Measurements from ENCODE around the gene PAX2.

PAX2 gene

DNA sequence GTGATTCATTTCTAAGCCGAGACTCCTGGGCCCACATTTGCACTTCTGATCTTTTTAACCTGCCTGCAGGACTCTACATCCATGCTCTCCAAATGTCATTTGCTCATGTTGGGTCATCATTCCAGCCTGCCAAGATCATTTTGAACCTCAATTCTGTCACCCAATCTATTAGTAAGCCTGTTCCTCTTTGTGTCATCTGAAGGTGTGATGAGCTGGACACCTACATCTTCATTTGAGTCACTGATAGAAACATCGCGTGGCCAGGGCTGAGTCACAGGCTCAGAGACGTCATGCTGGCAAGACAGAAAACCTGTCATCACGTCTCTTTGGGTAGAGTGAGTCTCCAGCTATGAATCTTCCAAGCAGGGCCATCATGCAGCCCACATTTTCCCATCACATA, 102.1 kb downstream of the PAX2 start:
- TF ChIP-seq, protein P1, sequence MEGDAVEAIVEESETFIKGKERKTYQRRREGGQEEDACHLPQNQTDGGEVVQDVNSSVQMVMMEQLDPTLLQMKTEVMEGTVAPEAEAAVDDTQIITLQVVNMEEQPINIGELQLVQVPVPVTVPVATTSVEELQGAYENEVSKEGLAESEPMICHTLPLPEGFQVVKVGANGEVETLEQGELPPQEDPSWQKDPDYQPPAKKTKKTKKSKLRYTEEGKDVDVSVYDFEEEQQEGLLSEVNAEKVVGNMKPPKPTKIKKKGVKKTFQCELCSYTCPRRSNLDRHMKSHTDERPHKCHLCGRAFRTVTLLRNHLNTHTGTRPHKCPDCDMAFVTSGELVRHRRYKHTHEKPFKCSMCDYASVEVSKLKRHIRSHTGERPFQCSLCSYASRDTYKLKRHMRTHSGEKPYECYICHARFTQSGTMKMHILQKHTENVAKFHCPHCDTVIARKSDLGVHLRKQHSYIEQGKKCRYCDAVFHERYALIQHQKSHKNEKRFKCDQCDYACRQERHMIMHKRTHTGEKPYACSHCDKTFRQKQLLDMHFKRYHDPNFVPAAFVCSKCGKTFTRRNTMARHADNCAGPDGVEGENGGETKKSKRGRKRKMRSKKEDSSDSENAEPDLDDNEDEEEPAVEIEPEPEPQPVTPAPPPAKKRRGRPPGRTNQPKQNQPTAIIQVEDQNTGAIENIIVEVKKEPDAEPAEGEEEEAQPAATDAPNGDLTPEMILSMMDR (IDR thresholded peaks at IDR 0.05; ENCODE audit: borderline replicate concordance, control extremely low read depth, extremely low read depth, insufficient read depth, missing control alignments) = no peak
- in situ Hi-C loops (cut with MboI; ENCODE audit: low sequenced_read_pairs, unreplicated experiment) = no loop called here
- DNase-seq (ENCODE audit: low spot score) = no peak

DNA sequence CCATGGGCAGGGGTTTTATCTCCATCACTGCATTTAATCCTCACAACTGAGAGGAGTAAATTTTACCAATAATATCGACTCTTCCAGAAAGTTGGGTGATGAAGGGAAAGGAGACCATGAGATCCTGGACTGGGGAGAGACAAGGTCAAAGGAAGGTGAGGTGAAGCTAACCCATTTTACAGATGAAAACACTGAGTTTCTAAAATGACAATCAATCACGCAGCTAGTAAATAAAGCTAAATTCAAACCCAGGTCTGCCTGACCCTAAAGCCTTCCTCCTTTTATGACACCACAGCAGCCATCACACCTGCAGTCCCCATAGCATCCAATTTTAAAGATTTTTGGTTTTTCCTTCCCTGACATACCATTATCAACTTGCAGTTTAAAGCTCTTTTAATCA, 103.4 kb downstream of the PAX2 start:
- in situ Hi-C loops (cut with MboI; ENCODE audit: low sequenced_read_pairs, unreplicated experiment) = no loop called here
- DNase-seq (ENCODE audit: low spot score) = no peak
- TF ChIP-seq, protein P1 (IDR thresholded peaks at IDR 0.05; ENCODE audit: borderline replicate concordance, control extremely low read depth, extremely low read depth, insufficient read depth, missing control alignments) = no peak

DNA sequence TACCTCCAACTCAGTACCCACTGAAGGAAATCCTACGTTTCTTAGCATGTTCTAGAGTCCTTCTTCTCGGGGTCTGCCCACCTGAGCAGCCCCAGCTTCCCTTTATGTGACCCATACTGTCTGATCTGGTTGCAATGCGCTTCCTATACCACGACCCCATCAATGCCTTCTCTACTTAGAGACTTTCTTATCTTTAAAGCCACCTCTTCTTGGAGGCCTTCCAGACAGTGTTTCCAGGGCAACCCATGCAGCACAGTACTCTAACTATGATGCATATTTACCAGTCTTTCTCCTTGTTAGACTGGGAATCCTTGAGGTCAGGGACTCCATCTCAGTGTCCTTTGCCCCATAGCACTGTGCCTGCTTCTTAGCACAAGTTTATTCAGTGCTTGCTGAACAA, 112.9 kb downstream of the PAX2 start:
- in situ Hi-C loops (cut with MboI; ENCODE audit: low sequenced_read_pairs, unreplicated experiment) = no loop called here
- TF ChIP-seq, protein P1 (IDR thresholded peaks at IDR 0.05; ENCODE audit: borderline replicate concordance, control extremely low read depth, extremely low read depth, insufficient read depth, missing control alignments) = no peak
- DNase-seq (ENCODE audit: low spot score) = no peak

DNA sequence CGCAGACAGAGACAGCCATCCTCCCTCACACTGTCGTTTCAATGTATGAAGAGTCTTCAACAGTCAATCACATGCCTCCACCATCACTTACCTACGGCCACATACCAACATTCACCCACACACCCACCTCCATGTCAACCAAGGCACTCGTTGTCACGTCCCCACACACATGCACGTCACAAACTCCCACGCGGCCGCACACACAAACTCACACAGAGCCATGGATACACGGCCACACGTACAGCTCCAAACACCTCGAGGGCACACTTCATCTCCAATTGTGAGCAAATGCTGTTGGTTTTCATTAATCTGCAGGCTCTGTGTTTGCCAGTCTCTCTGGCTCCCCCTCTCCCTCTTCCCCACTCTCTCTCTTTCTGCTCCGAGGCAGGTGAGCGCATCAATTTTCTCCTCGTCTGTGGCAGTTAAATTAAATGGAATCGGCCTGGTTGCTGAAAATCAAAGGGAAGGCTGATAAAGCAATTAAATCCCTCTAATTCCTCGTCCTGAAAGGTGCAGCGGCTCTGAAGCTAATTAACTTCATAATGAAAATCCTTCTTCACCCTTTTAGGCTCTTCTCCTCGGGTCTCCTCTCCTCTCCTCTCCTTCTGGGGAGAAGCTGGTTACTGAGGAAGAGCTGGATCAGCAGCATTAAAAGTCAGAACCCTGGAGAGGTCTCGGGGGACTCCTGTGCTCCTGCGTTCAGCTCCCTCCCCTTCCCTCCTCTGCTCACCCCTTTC, 113.5 kb downstream of the PAX2 start:
- TF ChIP-seq, protein P1 (IDR thresholded peaks at IDR 0.05; ENCODE audit: borderline replicate concordance, control extremely low read depth, extremely low read depth, insufficient read depth, missing control alignments) = no peak
- no peak for DNase-seq (ENCODE audit: low spot score)
- in situ Hi-C loops (cut with MboI; ENCODE audit: low sequenced_read_pairs, unreplicated experiment) = no loop called here

DNA sequence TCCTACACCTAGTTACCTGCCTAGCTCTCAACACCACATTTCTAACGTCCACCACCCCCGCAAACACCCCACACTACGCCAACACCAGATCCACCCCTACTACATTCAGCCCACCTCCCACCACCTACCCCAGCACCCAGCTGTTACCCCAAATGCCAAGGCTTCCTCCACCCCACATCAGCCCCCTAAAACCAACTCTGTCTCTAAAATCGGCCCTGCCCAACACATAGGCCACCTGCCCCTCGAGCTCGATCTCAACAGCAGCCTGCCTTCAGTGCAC, 114.0 kb downstream of the PAX2 start:
- in situ Hi-C loops (cut with MboI; ENCODE audit: low sequenced_read_pairs, unreplicated experiment) = no loop called here
- TF ChIP-seq, protein P1 (IDR thresholded peaks at IDR 0.05; ENCODE audit: borderline replicate concordance, control extremely low read depth, extremely low read depth, insufficient read depth, missing control alignments) = no peak
- DNase-seq (ENCODE audit: low spot score) = no peak

DNA sequence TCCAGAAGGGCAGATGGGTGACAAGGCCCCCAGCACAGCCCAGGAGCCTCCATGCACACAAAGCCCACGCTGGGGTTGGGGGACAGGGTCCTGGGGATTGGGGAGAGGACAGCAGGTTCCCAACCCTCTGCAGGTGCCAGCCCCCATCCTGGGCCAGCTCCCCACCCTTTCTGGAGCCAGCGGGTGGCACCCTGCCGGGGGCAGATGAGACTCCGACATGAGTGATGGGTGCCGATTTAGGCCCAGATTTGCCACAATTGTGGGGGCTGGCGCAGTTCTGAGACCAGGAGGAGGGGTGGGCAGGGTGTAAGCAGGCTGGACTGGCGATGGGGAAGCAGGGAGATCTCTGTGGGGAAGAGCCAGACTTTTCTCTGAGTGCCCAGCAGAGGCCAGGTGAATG, 118.1 kb downstream of the PAX2 start:
- TF ChIP-seq, protein P1 (IDR thresholded peaks at IDR 0.05; ENCODE audit: borderline replicate concordance, control extremely low read depth, extremely low read depth, insufficient read depth, missing control alignments) = no peak
- in situ Hi-C loops (cut with MboI; ENCODE audit: low sequenced_read_pairs, unreplicated experiment) = no loop called here
- DNase-seq (ENCODE audit: low spot score) = no peak
